Sigmoid colon (tissue), 7 donors: ENCODE measurements around the gene VRK2. TPM values are rescaled to one million over a fixed set of nuclear protein-coding genes. Genes with fewer than 3 reads are reported as not detected.
"Not testable (repeated sequence)": the region's sequence is repeated elsewhere in the genome, so short reads cannot be mapped to it uniquely, and the experiment has no call there.

Experiments
- DNase-seq: peaks from one replicate; pipeline ENCODE4 v3.0.0-alpha.2; 2019
- H3K27ac ChIP-seq, 4 donors: fragments of 200-600 bp; sonication (generic); one replicate each; pipeline ENCODE4 v1.5.1; 2016 to 2019; ENCODE audit warnings: mild to moderate bottlenecking in 1 of 4
- H3K27me3 ChIP-seq, 3 donors: fragments of 200-600 bp; sonication (generic); one replicate each; pipeline ENCODE4 v1.5.1; 2019; ENCODE audit warnings: mild to moderate bottlenecking in 1 of 3
- H3K36me3 ChIP-seq, 4 donors: fragments of 200-600 bp; sonication (generic); one replicate each; pipeline ENCODE4 v1.5.1; 2016 to 2019
- H3K4me1 ChIP-seq, 4 donors: fragments of 200-600 bp; sonication (generic); one replicate each; pipeline ENCODE4 v1.5.1; 2017 to 2019
- H3K4me3 ChIP-seq, 4 donors: fragments of 200-600 bp; sonication (generic); one replicate each; pipeline ENCODE4 v1.5.1; 2017 to 2019; ENCODE audit warnings: mild to moderate bottlenecking in 2 of 4, moderate library complexity in 1 of 4
- H3K9me3 ChIP-seq, 4 donors: fragments of 200-600 bp in 3 of 4; sonication (generic) in 3 of 4; one replicate each; pipeline versions ENCODE4 v1.5.1 to v1.6.1; 2013 to 2019
- EP300 ChIP-seq, 4 donors: sonication (generic); formaldehyde crosslinking; IDR thresholded peaks; one replicate each; pipeline ENCODE4 v1.6.1; 2017; ENCODE audit warnings: antibody characterized with exemption in 4 of 4
- POLR2A ChIP-seq, 2 donors: fragments of 450-650 bp; IDR thresholded peaks; one replicate each; pipeline ENCODE4 v1.6.1; 2016; ENCODE audit warnings: antibody characterized with exemption in 2 of 2, mild to moderate bottlenecking in 2 of 2, moderate library complexity in 2 of 2
- POLR2AphosphoS5 ChIP-seq, 4 donors: sonication (generic); formaldehyde crosslinking; IDR thresholded peaks; one replicate each; pipeline ENCODE4 v1.6.1; 2017; ENCODE audit warnings: antibody characterized with exemption in 4 of 4
- WGBS, 2 donors: extraction: QIAGEN DNeasy Blood & Tissue Kit; methylation state at CpG; one replicate each; pipeline ENCODE4 v1.1.7; 2013; 5-methylcytosine and 5-hydroxymethylcytosine counted together
- intact Hi-C: fragments of 100-400 bp; cut with DNase I; formaldehyde crosslinking; loops from one replicate; pipeline ENCODE4 v1.15.1; 2023
- polyA plus RNA-seq, 3 donors: library from polyadenylated mRNA; stranded (reverse); fragments of 200-250 nt; gene quantifications; one replicate each; pipeline ENCODE4 v1.2.3, GENCODE V29; 2013
- total RNA-seq, 4 donors: library from RNA; depleted of rRNA; stranded (reverse); fragments of >200 nt; gene quantifications; one replicate each; pipeline ENCODE4 v1.1.0, GENCODE V29; 2016
- TF ChIP-seq, protein P1 (sequence below), 4 experiments: fragments of 450-650 bp in 3 of 4; fragments of 200-600 bp in 1 of 4; IDR thresholded peaks; one replicate each; pipeline ENCODE4 v1.5.1; 2016 to 2019; ENCODE audit warnings: antibody characterized with exemption in 4 of 4, mild to moderate bottlenecking in 3 of 4, moderate library complexity in 2 of 4
- donor health status: healthy with polysubstance abuse.
- donor health status: Bipolar disorder and iron deficiency.
- donor health status: healthy.

The VRK2 gene
- total and polyA plus RNA-seq, 7 donors: 6.6 to 32.8 (median 22.7) TPM

DNA sequence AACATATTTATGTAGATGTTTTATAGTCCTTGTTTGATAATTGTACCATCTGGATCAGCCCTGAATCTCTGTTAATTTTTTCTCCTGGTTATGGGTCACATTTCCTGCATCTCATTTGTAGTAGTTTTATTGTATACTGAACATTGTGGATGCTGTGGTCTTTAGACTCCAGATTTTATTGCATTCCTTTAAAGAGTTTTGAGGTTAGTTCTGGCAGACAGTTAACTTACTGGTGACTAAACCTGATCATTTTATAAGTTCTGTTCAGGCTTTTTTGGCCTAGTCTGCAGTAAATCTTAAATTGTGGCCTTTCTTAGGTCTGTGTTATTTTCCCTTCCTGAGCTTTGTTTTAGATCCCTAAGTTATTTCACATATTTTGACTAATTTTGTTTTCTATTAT is 110.2 kb downstream of the VRK2 start:
- Histone ChIP-seq H3K27me3 (no peaks in the 10 kb centered on the region), H3K4me1 (no peaks in the 10 kb centered on the region), H3K27ac (no peak overlapping the region), H3K9me3 (no peaks in the 10 kb centered on the region), H3K4me3 (no peak overlapping the region), H3K36me3 (peaks cover 0 to 37% (median 2%) of the 10 kb centered on the region in 4 donors)
- no peak for DNase-seq
- no peak for TF ChIP-seq EP300 (IDR thresholded peaks at IDR 0.05)
- TF ChIP-seq, protein P1, sequence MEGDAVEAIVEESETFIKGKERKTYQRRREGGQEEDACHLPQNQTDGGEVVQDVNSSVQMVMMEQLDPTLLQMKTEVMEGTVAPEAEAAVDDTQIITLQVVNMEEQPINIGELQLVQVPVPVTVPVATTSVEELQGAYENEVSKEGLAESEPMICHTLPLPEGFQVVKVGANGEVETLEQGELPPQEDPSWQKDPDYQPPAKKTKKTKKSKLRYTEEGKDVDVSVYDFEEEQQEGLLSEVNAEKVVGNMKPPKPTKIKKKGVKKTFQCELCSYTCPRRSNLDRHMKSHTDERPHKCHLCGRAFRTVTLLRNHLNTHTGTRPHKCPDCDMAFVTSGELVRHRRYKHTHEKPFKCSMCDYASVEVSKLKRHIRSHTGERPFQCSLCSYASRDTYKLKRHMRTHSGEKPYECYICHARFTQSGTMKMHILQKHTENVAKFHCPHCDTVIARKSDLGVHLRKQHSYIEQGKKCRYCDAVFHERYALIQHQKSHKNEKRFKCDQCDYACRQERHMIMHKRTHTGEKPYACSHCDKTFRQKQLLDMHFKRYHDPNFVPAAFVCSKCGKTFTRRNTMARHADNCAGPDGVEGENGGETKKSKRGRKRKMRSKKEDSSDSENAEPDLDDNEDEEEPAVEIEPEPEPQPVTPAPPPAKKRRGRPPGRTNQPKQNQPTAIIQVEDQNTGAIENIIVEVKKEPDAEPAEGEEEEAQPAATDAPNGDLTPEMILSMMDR (IDR thresholded peaks at IDR 0.05): no peak
- intact Hi-C loops: no loop called here

DNA sequence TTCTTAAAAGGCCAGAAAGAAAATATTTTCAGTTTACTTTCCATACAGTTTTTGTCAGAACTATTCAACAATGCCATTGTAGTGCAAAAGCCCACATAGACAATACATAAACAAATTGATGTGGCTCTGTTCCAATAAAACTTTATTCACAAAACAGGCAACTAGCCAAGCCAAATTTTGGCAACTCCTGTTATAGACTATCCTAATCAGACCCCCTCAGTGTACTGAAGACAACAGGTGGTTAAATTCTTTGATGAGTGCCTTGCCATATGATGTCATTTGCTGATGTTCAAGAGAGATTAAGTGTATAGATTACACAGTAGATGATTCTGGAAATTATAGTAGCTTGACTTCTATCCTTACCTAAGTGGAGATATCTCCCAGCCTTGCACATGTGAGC is 111.1 kb downstream of the VRK2 start:
- TF ChIP-seq, protein P1 (IDR thresholded peaks at IDR 0.05): no peak
- TF ChIP-seq EP300 (IDR thresholded peaks at IDR 0.05): no peak
- no peak for TF ChIP-seq POLR2AphosphoS5 (IDR thresholded peaks at IDR 0.05)
- TF ChIP-seq POLR2A (IDR thresholded peaks at IDR 0.05): no peak
- Histone ChIP-seq H3K4me3 (no peak overlapping the region), H3K4me1 (no peaks in the 10 kb centered on the region), H3K9me3 (no peaks in the 10 kb centered on the region), H3K36me3 (peaks cover 0 to 40% (median 2%) of the 10 kb centered on the region in 4 donors), H3K27ac (no peak overlapping the region), H3K27me3 (no peaks in the 10 kb centered on the region)
- DNase-seq: no peak
- intact Hi-C loops: no loop called here

DNA sequence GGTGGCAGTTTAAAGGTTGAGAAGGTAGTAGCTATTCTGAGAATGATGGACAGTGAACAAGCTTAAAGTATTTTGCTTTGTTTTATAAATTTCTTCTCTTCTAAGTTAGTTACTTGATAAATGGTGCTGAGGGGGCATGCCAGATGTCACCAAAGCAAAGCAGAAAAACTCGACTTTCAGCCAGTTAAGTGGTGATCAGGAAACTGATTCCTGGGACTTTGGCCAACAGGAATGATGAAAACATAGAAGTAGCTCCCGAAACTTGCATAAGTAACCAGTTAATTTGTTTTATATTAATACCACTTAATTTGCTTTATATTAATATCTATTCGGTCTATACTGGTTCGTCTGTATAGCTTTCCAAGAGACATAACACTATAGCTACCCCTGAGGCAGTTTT is 111.9 kb downstream of the VRK2 start:
- 86 to 90% methylated on average over 4 of the region's 4 CpGs for WGBS, 2 donors
- H3K36me3 ChIP-seq: peaks cover 0 to 40% (median 2%) of the 10 kb centered on the region in 4 donors
- H3K9me3 ChIP-seq: no peaks in the 10 kb centered on the region
- intact Hi-C loops: no loop called here
- TF ChIP-seq POLR2A (IDR thresholded peaks at IDR 0.05) (no peak), POLR2AphosphoS5 (IDR thresholded peaks at IDR 0.05) (no peak), EP300 (IDR thresholded peaks at IDR 0.05) (no peak)
- TF ChIP-seq, protein P1 (IDR thresholded peaks at IDR 0.05): no peak
- DNase-seq: no peak
- H3K4me1 ChIP-seq: no peaks in the 10 kb centered on the region
- no peak overlapping the region for H3K4me3 ChIP-seq
- H3K27ac ChIP-seq: no peak overlapping the region
- H3K27me3 ChIP-seq: no peaks in the 10 kb centered on the region

DNA sequence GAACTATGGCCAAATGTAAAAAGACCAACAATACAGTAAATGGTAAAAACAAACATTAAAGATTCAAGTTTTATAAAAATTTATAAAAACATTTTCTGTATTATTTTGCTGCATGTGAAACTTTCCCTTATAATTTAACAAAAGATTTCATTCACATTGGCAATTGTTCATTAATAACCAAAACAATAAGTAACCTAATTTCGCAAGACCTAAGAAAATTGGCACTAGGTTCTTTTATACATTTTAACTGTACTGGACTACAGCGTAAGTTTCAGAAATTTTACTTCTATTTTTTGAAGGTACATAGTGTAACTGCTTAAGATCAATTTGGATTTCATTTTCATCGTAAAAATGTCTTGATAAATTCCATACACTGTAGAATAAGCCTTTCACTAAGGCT is 117.3 kb downstream of the VRK2 start:
- 96 to 98% methylated on average over 3 of the region's 3 CpGs for WGBS, 2 donors
- intact Hi-C loops: no loop called here
- Histone ChIP-seq H3K27me3 (no peaks in the 10 kb centered on the region), H3K4me1 (no peaks in the 10 kb centered on the region), H3K4me3 (no peak overlapping the region), H3K27ac (no peak overlapping the region), H3K36me3 (peaks cover 0 to 31% (median 2%) of the 10 kb centered on the region in 4 donors), H3K9me3 (no peaks in the 10 kb centered on the region)
- TF ChIP-seq, protein P1 (IDR thresholded peaks at IDR 0.05): no peak
- TF ChIP-seq EP300 (IDR thresholded peaks at IDR 0.05): no peak
- TF ChIP-seq POLR2AphosphoS5 (IDR thresholded peaks at IDR 0.05): no peak
- TF ChIP-seq POLR2A (IDR thresholded peaks at IDR 0.05): no peak
- no peak for DNase-seq

DNA sequence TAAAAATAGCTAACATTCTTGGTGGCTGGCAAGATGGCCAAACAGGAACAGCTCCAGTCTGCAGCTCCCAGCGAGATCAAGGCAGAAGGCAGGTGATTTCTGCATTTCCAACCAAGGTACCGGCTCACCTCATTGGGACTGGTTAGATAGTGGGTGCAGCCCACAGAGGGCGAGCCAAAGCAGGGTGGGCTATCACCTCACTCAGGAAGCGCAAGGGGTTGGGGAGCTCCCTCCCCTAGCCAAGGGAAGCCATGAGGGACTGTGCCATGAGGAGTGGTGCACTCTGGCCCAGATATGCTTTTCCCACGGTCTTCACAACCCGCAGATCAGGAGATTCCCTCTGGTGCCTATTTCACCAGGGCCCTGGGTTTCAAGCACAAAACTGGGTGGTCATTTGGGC is 121.5 kb downstream of the VRK2 start:
- DNase-seq, H3K4me3 ChIP-seq, H3K9me3 ChIP-seq, H3K36me3 ChIP-seq, H3K27me3 ChIP-seq, H3K4me1 ChIP-seq, intact Hi-C loops, H3K27ac ChIP-seq: not testable (repeated sequence)
- 97% methylated on average over 6 of the region's 6 CpGs for WGBS, 2 donors

DNA sequence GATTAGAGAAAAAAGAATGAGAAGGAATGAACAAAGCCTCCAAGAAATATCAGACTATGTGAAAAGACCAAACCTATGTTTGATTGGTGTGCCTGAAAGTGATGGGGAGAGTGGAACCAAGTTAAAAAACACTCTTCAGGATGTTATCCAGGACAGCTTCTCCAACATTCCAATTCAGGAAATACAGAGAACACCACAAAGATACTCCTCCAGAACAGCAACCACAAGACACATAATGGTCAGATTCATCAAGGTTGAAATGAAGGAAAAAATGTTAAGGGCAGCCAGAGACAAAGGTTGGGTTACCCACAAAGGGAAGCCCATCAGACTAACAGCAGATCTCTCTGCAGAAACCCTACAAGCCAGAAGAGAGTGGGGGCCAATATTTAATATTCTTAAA is 123.2 kb downstream of the VRK2 start:
- DNase-seq, H3K4me1 ChIP-seq, H3K36me3 ChIP-seq, H3K9me3 ChIP-seq, intact Hi-C loops, H3K4me3 ChIP-seq, H3K27me3 ChIP-seq, H3K27ac ChIP-seq: not testable (repeated sequence)

DNA sequence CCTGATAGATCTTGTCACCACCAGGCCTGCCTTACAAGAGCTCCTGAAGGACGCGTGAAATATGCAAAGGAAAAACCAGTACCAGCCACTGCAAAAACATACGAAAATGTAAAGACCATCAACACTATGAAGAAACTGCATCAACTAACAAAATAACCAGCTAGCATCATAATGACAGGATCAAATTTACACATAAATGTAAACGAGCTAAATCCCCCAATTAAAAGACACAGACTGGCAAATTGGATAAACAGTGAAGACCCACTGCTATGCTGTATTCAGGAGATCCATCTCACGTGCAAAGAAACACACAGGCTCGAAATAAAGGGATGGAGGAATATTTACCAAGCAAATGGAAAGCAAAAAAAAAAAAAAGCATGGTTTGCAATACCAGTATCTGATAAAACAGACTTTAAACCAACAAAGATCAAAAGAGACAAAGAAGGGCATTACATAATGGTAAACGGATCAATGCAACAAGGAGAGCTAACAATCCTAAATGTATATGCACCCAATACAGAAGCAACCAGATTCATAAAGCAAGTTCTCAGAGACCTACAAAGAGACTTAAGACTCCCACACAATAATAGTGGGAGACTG is 123.8 kb downstream of the VRK2 start:
- H3K4me1 ChIP-seq, H3K27ac ChIP-seq, H3K4me3 ChIP-seq, DNase-seq, H3K9me3 ChIP-seq, H3K36me3 ChIP-seq, H3K27me3 ChIP-seq, intact Hi-C loops: not testable (repeated sequence)
- 94 to 95% methylated on average over 7 of the region's 7 CpGs for WGBS, 2 donors

DNA sequence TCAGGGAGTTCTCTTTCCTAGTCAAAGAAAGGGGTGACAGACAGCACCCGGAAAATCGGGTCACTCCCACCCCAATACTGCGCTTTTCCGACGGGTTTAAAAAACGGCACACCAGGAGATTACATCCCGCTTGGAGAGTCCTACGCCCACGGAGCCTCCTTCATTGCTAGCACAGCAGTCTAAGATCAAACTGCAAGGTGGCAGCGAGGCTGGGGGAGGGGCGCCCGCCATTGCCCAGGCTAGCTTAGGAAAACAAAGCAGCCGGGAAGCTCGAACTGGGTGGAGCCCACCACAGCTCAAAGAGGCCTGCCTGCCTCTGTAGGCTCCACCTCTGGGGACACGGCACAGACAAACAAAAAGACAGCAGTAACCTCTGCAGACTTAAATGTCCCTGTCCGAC is 125.2 kb downstream of the VRK2 start:
- H3K9me3 ChIP-seq, H3K27me3 ChIP-seq, DNase-seq, H3K36me3 ChIP-seq, H3K4me3 ChIP-seq, H3K27ac ChIP-seq, H3K4me1 ChIP-seq, intact Hi-C loops: not testable (repeated sequence)
- 96 to 97% methylated on average over 16 of the region's 16 CpGs for WGBS, 2 donors

DNA sequence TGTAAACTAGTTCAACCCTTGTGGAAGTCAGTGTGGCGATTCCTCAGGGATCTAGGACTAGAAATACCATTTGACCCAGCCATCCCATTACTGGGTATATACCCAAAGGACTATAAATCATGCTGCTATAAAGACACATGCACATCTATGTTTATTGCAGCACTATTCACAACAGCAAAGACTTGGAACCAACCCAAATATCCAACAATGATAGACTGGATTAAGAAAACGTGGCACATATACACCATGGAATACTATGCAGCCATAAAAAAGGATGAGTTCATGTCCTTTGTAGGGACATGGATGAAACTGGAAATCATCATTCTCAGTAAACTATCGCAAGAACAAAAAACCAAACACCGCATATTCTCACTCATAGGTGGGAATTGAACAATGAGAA is 130.6 kb downstream of the VRK2 start:
- DNase-seq, H3K4me3 ChIP-seq, H3K27me3 ChIP-seq, H3K9me3 ChIP-seq, H3K4me1 ChIP-seq, H3K36me3 ChIP-seq, intact Hi-C loops, H3K27ac ChIP-seq: not testable (repeated sequence)
- WGBS, 2 donors: 81 to 82% methylated on average over 2 of the region's 4 CpGs
